NCI-H526 treated with DMSO at 0.1 percent for 48 hours (cell line): Measurements from ENCODE around the gene CACNA1B.
"Not testable (repeated sequence)": the region's sequence is repeated elsewhere in the genome, so short reads cannot be mapped to it uniquely, and the experiment has no call there.

ENCODE experiments used
- DNase-seq: peaks from one replicate; lab custom pipeline; 2025; lab: John Stamatoyannopoulos, UW

Gene CACNA1B

GRCh38 chr9:138073408-138073807, 195.8 kb downstream of the CACNA1B start:
- no peak for DNase-seq

GRCh38 chr9:138073808-138074207, 196.2 kb downstream of the CACNA1B start:
- no peak for DNase-seq

- DNase-seq, result no peak
Observed at GRCh38 chr9:138074516-138074915, 196.9 kb downstream of the CACNA1B start.

DNA sequence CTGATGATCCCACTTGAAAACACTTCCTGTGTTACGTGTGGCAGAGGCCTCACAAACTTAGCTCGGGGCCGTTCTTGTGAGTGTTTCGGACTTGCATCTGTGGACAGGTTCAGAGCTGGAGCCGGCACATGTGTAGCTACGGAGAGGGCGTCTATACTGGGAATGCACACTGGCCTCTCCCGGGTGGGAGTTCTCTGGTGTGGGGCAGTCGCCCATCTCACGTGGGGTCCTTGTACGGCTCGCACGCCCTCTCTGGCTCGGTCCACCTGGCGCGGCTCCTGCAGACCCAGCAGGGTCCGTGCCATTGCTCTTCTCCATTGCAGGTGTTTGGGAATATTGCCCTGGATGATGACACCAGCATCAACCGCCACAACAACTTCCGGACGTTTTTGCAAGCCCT, 197.9 kb downstream of the CACNA1B start:
- DNase-seq, result no peak

- DNase-seq, result no peak
Observed at GRCh38 chr9:138075961-138076649, 198.5 kb downstream of the CACNA1B start.

GRCh38 chr9:138076650-138077009, 199.0 kb downstream of the CACNA1B start:
- DNase-seq, result no peak

DNA sequence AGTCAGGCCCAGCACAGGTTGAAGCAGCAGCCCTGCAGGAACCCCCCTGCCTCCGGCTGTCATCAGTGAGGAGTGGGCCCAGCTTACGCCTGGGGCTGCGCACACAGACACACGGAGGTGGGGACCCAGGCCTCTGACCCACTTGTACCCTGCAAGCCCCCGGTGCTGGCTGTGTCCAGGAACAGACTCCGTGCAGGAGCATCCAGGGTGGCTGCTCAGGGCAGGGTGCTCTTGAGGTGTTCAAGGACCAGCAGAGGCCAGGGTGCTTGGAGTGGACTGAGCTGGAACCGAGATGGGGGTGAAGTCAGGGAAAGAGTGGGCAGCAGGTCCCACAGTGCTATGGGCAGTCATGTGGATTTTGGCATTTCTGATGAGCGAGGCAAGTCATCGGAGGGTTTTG, 199.5 kb downstream of the CACNA1B start:
- DNase-seq, result no peak

GRCh38 chr9:138077898-138078540, 200.4 kb downstream of the CACNA1B start:
- no peak for DNase-seq

DNA sequence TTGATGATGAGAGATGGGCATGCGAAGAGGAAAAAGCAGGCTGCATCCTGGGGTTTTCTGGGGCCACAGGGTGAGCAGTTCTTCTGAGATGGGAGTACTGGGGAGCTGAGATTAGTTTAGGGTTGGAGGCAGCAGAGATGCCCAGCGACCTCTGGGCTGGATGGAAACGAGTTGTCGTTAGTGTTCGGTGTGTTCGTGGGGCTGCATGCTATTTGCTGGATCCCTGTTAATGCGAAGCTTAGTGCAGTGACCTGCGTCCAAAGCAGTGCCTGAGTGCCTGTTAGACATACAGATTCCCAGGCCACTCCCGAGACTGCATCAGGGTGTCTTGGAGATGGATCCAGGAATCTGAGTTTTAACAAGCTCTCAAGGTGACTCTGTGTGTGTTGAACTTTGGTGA, 201.3 kb downstream of the CACNA1B start:
- DNase-seq, result no peak

DNA sequence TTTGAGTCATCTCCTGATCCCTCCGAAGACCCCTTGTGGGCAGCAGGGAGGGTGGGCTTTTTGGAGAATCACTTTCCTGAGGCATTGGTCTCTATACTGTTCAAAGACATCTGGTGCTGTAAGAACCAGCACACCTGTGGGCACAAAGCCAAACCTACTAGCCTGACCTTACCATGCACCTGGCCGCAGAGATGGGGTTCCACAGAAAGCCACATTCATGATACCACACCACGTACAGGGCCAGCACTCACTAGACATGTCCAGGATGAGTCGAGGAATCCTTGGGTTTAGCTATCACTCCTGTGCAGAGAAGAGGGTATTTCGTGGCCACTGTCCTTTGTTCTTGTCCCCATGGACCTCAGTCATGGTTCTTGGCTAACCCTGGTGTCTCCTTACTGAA, 203.4 kb downstream of the CACNA1B start:
- no peak for DNase-seq

DNA sequence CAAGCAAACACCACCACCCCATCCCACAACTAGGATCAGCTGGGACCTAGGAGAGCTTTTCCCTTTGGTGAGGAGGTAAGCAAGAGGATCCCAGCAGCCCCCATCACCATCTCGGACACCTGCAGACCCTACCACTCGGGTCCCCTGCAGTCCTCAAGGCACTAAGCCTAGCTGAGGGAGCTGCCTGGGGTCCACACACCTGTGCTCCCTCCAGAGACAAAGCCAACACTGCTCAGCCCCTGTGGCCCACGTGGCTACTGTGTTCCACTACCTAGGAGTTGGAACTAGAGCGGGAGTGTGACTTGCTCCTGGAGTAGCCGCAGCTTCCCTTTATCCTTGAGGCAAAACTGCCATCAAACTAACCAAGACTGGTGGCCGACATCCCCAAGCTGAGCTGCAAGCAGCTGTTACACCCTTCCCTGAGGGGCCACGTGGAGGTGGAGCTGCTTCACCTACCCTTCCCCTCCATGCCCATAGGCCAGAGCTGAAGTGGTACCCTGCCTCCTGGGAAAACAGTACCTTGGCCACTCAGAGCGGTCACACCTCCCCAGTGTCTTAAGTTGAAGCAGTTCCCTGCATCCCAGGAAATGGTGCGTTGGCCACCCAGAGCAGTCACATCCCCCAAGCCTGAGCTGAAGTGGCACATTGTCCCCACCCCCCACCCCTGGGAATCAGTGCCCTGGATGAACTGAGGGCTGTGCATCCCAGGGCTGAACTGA, 205.5 kb downstream of the CACNA1B start:
- no peak for DNase-seq

DNA sequence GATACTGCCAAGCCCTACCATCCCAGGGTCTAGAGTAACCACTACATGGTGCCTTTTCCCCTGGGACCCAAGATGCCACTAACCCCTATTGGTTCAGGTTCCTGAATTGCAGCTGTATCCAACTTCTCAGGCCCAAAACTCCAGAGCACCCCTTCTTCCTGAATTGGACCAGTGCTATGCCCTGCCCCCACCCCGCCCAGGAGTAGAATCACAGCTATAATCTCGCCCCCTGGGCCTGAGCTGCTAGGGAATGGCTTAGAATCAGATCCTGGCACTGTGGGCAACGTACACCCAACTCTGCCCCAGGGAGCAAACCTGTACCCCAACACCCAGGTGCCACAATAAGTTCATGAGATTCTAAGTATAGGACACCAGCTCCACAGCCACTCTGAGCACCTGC, 206.3 kb downstream of the CACNA1B start:
- DNase-seq, result no peak

DNA sequence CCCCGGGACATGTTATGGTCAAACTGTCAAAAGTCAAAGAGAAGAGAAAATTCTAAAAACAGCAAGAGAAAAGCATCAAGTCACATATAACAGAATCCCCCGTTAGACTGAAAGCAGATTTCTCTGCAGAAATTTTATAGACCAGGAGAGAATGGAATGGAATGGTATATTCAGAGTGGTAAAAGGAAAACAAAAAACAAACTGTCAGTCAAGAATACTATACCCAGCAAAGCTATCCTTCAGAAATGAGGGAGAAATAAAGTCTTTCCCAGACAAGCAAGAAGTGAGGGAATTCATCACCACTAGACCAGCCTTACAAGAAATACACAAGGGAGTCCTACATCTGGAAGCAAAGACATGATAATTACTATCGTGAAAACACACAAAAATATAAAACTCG, 208.0 kb downstream of the CACNA1B start:
- no peak for DNase-seq

- not testable (repeated sequence) for DNase-seq
Observed at GRCh38 chr9:138092057-138092456, 214.5 kb downstream of the CACNA1B start.

DNA sequence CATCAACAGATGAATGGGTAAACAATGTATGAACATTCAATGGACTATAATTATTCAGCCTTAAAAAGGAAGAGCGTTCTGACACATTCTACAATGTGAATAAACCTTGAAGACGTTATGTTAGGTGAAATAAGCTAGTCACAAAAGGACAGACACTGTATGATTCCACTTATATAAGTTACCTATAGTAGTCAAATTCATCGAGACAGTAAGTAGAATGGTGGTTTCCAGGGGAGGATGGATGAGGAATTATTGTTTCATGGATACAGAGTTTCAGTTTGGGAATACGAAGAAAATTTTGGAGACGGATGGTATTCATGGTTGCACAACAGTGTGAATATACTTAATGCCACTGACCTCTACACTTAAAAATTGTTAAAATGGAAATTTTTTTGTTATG, 216.4 kb downstream of the CACNA1B start:
- no peak for DNase-seq

DNA sequence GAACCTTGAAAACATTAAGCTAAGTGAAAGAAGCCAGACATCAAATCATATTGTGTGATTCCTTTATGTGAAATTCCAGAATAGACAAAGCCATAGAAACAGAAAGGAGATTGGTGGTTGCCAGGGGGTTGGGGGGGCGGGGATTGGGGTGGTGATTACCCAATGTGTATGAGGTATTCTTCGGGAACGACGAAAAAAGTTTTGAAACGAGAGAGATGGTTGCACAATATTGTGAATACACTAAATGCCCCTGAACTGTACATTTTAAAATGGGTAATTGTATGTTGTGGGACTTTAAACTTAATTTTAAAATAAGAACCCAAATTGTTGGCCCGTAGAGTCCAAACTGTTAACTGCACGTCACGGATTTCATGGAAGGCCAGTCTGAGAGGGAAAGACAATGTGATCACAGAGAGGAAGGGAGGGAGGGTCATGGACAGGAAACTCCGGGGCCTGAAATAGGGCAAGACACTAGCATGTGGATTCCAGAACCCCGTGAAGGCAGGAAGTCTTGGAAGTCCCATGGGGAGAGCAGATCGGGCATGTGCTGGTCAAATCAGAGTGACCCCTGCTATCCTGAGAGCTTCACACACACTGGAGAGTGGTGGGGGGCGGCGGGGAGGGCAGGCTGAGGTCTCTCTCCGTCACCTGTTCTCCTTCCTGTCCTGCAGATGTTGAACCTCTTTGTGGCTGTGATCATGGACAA, 218.4 kb downstream of the CACNA1B start:
- DNase-seq, result no peak

DNA sequence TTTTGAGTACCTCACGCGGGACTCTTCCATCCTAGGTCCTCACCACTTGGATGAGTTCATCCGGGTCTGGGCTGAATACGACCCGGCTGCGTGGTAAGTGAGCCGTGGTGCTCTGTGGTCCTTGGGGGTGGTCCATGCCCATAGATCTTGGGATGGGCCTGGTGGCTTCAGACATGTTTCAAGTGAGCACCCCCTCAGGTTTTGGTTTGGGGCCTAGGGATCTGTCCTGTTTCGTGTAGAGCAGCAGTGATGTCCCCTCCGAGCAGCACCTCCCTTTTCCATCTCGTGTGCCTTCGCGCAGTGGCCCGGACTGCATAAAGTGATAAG, 218.9 kb downstream of the CACNA1B start:
- DNase-seq, result no peak

GRCh38 chr9:138097501-138097991, 220.0 kb downstream of the CACNA1B start:
- DNase-seq, result no peak

DNA sequence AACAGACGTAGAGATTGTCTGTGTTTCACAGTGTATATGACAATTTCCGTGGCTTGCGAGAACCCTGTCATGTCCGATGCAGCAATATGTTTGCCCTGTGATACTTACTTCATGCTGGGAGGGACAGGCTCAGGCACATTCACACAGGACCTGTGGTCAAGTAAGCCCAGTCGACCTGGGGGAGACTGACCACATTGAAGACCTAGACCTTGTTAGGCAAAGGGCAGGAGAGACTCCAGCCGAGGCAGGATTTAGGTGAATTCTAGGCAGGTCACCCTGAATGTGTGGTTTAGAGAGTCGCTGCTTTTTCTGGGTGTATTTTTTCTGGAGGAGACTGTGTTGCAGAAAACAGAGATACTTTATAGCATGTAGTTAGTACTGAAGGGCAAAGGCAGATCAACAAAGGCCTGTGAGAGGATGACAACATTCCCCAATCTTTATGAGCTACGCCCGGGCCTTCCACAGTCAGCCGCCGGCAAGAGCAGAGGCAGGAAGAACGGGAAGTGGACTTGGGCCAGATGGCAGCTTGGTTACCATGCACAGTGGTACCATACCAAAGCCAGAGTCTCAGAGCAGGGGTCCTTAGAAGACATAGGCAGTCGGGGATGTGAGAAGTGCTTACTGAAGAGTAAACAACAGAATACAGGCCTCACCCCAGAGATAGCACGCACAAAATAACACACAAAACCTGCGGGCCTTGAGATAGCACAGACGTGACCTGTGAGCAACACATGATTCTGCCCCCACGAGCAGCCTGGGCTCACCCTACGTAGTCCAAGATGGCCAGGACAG, 220.7 kb downstream of the CACNA1B start:
- DNase-seq, result no peak

DNA sequence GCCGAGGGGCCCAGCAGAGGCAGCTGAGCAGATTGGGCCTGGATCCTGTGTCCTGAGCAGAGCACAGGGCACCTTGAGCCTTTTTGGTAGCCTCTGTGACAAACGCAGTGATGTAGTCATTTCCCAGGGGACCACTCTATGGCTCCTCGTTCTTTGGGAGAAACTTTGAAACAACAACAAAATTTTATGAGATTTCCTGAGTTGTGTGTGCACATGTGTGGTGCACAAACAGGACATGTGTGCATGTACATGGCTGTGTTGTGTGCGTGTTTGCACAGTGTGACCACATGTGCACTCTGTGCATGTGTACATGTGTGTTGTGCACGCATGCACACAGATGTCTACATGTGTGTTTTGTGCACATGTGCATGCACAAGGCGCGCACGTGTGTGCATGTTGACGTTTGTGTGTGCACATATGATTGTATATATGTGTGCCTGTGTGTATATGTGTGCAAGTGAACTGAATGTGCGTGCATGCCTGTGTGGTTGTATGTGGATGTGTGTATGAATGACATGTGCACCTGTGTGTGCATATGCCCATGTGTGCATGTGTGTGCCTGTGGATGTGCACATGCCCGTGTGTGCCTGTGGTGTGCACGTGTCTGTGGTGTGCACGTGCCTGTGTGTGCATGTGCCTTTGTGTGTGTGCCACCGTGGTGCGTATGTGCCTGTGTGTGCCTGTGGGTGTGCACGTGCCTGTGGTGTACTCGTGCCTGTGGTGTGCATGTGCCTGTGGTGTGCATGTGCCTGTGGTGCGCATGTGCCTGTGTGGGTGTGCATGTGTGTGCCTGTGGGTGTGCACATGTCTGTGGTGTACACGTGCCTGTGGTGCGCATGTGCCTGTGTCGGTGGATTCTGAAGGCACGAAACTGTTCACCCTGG, 221.6 kb downstream of the CACNA1B start:
- DNase-seq, result no peak
